GDM1 (cell line): ENCODE measurements around the gene PIK3IP1.

ENCODE experiments used
- DNase-seq: peaks from one replicate; lab custom pipeline; 2025; lab: John Stamatoyannopoulos, UW

PIK3IP1 gene

DNA sequence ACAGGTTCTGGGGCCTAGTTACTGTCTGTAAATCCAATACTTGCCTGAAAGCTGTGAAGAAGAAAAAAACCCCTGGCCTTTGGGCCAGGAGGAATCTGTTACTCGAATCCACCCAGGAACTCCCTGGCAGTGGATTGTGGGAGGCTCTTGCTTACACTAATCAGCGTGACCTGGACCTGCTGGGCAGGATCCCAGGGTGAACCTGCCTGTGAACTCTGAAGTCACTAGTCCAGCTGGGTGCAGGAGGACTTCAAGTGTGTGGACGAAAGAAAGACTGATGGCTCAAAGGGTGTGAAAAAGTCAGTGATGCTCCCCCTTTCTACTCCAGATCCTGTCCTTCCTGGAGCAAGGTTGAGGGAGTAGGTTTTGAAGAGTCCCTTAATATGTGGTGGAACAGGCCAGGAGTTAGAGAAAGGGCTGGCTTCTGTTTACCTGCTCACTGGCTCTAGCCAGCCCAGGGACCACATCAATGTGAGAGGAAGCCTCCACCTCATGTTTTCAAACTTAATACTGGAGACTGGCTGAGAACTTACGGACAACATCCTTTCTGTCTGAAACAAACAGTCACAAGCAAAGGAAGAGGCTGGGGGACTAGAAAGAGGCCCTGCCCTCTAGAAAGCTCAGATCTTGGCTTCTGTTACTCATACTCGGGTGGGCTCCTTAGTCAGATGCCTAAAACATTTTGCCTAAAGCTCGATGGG lies 13.5 kb downstream of the PIK3IP1 start:
- no peak for DNase-seq

GRCh38 chr22:31278151-31278621 lies 14.1 kb downstream of the PIK3IP1 start:
- no peak for DNase-seq

DNA sequence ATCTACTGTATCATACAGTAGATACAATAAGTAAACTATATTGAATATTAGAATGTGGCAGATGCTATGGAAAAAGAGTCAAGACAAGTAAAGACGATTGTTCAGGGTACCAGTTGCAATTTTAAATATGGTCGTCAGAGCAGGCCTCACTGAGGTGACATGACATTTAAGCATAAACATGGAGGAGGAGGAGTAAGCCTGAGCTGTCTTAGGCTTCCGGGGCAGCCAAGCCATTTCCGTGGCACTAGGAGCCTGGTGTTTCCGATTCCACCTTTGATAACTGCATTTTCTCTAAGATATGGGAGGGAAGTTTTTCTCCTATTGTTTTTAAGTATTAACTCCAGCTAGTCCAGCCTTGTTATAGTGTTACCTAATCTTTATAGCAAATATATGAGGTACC lies 14.5 kb downstream of the PIK3IP1 start:
- no peak for DNase-seq

- no peak for DNase-seq
Measured at GRCh38 chr22:31276426-31277167, 15.7 kb downstream of the PIK3IP1 start.

DNA sequence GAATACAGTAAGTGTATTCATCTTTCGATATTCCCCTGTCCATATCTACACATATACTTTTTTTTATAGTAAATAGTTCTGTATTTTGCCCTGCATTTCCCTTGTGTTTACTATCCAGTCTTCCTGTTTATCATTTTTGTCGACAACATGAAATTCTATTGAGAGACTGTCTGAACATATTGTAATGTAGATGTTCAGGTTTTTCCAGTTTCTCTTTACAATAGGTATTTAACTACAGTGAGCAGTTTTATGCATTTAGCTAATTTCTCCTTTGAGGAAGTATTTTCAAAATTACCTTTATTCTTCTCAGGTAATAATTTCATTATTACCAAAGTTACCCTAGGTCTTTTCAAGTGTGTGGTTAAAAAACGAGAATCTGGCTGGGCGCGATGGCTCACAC lies 16.7 kb downstream of the PIK3IP1 start:
- no peak for DNase-seq

- DNase-seq: no peak
Measured at GRCh38 chr22:31275018-31275417, 17.3 kb downstream of the PIK3IP1 start.

- no peak for DNase-seq
Measured at GRCh38 chr22:31274017-31274416, 18.3 kb downstream of the PIK3IP1 start.

DNA sequence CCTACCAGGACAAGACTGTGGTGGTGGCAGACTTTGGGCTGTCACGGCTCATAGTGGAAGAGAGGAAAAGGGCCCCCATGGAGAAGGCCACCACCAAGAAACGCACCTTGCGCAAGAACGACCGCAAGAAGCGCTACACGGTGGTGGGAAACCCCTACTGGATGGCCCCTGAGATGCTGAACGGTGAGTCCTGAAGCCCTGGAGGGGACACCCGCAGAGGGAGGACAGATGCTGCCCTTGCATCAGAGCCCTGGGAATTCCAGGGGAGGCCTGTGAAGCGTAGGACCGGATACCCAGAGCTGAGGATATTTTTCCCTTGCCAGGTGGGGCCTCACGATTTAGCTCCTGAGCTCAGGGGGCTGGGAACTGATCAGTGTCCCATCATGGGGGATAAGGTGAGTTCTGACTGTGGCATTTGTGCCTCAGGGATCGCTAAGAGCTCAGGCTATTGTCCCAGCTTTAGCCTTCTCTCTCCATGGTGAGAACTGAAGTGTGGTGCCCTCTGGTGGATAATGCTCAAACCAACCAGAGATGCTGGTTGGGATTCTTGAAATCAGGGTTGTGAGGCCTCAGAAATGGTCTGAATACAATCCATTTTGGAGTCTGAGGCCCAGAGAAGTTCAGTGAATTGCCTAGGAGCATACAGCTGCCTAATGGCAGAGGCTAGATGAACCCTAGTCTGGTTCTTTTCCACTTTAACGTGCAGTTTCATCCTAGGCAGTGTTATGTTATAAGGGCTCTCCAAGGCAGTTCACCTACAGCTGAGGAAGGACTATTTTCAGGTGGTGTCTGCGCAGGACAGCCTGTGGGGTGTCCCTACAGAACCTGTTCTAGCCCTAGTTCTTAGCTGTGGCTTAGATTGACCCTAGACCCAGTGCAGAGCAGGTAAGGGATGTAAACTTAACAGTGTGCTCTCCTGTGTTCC lies 19.5 kb downstream of the PIK3IP1 start:
- DNase-seq: no peak

DNA sequence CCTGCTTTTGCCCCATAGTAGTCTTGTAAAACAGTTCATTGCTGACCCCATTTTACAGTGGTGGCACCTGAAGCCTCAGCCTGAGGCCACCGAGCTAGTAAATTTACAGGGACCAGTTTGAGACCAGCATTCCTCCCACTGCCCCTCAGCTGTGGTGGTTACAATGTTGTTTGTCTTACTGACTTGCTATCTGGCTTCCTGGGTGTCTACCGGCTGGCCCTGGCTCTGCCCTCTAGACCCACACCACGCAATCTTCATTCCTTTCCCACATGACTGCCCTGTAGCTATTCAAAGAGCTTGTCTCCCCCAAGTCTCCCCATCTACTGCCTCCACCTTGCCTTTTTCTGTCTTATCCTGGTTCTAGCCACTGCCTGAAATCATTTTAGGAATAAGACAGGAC lies 20.8 kb downstream of the PIK3IP1 start:
- DNase-seq: no peak

DNA sequence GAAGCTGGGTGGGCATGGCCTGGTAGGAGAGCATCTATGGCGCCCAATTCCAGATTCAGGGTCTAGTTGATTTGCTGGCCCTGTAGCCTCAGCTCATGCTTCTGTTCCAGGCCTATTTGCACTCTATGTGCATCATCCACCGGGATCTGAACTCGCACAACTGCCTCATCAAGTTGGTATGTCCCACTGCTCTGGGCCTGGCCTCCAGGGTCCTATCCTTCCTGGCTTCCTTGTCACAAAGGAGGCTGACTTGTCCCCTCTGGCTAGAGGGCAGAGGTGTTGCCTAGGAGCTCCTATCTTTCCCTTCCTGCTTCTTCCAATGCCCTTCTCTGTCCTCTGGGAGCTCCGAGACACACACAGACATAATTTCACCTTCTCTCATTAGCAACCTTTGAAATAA lies 21.3 kb downstream of the PIK3IP1 start:
- DNase-seq: no peak

GRCh38 chr22:31269892-31270579 lies 22.3 kb downstream of the PIK3IP1 start:
- DNase-seq: no peak

DNA sequence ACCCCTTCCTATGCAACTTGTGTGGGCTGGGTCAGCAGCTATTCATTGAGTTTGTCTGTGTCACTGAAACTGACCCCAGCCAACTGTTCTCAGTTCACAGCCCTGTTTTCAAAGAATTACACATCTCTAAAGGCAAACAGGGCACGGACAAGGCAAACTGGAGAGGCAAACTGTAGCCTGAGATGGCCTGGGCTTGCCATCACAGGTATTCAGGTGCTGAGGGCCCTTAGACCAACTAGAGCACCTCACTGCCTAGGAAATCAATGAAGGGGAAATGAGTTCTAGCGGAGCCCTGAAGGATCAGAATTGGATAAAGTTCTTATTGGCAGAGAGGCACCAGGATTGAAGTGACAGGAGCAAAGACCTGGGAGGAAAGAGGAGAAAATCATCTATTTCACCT lies 24.0 kb downstream of the PIK3IP1 start:
- DNase-seq: no peak

DNA sequence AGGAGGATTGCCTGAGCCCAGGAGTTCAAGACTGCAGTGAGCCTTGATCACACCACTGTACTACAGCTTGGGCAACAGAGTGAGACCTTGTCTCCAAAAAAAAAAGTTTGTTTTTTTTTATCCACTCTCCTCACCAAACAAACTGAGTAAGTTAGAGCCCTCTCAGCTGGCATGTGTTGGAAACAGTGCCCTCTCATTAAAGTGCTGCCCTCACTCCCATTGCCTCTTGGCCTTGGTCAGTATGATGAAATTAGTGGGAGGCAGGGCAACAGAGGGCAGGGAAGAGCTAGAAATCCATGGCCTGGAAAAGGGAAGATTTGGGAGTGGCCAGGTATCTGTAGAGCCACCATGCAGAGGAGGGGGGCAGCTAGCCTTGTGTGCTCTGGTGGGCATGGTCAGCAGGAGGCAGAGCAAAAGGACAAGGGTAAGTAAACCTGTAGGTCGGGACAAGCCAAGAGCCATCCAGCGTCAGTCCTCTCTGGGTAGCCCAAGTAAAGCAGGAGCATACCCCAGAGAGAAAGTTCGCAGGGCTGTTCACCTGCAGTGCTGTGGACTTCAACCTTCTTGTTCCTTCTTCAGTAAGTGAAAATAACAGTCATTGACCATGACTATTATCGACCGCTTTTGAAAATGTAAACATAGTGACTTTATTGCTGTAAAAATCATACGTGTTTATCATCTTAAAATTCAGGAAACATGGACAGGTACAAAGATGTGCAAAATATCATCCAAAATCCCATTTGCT lies 28.2 kb downstream of the PIK3IP1 start:
- DNase-seq: no peak

DNA sequence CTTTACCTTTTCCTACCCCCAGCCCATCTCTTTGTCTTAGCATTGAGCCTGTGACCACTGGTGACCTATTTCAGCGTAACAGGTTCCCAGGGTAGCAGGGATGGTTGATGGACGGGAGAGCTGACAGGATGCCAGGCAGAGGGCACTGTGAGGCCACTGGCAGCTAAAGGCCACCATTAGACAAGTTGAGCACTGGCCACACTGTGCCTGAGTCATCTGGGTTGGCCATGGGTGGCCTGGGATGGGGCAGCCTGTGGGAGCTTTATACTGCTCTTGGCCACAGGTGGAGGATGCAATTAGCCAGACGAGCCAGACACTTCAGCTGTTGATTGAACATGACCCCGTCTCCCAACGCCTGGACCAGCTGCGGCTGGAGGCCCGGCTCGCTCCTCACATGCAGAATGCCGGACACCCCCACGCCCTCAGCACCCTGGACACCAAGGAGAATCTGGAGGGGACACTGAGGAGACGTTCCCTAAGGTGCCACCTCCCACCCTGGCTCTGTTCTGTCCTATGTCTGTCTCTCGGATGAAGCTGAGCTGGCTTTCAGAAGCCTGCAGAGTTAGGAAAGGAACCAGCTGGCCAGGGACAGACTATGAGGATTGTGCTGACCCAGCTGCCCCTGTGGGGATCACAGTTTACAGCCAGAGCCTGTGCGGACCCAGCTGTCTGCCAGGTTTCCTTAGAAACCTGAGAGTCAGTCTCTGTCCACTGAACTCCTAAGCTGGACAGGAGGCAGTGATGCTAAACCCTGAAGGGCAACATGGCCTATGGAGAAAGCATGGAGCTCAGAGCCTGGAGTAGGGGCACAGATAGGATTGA lies 29.8 kb downstream of the PIK3IP1 start:
- DNase-seq: no peak

DNA sequence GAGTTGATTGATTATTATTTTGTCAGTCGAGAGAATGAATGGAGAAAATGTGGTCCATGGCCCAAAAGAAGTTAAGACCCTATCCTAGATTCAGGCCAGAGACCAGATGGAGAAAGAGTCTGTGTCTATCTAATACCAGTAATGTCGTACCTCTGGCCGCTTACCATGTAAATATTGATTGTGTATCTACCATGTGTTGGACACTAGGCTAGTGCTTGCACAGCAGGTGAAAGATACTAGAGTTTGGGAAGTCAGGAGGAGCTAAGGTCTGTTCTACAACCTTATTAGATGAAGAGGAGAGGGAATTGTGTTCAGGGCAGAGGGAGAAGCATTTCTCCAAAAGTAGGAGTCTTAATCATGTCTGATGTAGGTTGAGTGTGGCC lies 31.8 kb downstream of the PIK3IP1 start:
- DNase-seq: no peak

DNA sequence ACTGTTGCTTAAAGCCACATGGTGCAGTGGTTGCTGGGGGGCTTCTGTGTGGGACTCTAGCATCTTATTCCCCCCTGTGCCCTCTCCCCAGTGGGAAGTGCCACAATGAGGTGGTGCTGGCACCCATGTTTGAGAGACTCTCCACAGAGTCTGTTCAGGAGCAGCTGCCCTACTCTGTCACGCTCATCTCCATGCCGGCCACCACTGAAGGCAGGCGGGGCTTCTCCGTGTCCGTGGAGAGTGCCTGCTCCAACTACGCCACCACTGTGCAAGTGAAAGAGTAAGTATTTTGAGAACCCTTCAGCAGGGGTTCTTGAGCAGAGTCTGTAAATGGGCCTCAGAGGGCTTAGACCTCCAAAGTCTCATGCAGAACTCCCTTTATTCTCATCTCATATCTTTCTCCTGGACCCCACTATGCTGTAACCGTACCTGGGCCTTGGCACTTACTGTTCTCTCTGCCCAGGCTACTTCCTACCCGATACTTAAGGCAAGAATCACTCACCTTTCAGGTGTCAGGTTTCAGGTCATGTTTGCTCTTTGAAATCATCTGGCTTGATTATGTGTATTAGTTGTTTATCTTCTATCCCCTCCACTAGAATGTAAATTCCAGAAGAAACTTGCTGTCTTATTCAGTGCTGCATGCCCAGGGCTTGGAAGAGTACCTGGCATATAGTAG lies 32.4 kb downstream of the PIK3IP1 start:
- DNase-seq: no peak

GRCh38 chr22:31253949-31254348 lies 38.3 kb downstream of the PIK3IP1 start:
- DNase-seq: no peak

DNA sequence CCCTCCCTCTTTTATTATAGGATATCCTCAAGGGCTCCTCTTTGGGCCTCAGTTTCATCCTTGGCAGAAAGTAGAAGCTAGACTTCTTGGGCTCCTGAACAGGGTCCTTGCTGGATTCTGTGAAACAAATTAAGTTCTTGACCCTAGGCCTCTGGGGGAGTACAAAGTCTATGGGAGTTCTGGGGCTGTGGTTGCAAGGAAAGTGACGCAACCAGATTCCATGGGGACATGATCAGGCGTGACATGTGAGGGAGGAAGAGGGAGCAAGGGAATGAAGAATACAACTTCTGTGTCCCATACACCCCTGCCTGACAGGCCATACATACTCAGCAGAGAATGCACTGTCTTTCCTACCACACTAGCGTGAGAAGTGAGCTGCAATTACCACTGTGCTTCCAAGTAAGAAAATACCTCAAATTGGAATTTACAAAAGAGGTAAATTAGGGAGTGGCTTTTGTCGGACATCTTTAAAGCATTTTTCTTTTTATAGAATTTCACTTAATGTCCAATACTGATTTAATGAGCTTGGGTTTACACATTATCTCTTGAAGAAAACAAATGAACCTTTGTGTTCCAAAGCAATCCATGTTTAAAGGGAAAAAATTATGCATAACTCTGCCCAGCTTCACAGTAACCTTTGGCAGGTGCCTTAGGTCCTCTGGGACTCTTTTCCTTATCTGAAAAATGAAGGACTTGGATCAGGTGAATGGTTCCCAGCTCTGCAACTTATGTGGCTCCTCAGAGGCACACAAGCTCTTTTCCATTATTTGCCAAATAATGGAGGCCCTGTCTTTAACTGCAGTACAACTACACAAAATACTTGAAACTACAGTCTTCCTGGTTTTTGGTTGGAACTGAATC lies 41.3 kb downstream of the PIK3IP1 start:
- DNase-seq: no peak
